Neural cell (in vitro differentiated cells): Measurements from ENCODE around the gene APOBEC3G.

ENCODE experiments used
- EZH2 ChIP-seq: fragments of 200-600, 300-800 bp; shearing (Covaris generic), sonication (generic); IDR thresholded peaks from 2 replicates; pipeline ENCODE4 v1.6.1; 2014; ENCODE audit warnings: antibody characterized with exemption, low read length, borderline replicate concordance, mild to moderate bottlenecking; ENCODE audit not compliant: insufficient read depth, poor library complexity, severe bottlenecking
- POLR2AphosphoS5 ChIP-seq: IDR thresholded peaks from 2 replicates; pipeline ENCODE4 v1.6.1; 2012
- RAD21 ChIP-seq: fragments of 450-650 bp; conservative IDR thresholded peaks from 2 replicates; pipeline ENCODE4 v1.6.1; 2014; ENCODE audit warnings: antibody characterized with exemption, mild to moderate bottlenecking, moderate library complexity

DNA sequence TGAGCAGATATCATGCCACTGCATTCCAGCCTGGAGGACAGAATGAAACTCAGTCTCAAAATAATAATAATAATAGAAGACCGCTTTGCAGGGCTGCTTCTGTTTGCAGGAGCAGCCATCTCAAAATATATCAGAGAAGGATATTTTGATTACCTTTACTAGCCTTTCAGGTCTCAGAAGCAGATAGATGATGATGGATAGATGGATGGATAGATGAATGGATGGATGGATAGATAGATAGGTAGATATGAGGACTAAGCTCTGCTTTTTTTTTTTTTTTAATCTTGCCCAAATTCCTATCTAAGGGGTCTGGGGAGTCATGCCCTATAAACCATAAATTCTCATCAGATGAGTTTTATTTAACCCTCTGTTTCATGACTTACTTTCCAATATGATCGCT is 38.5 kb downstream of the APOBEC3G start:
- TF ChIP-seq EZH2 (no peak), POLR2AphosphoS5 (no peak), RAD21 (no peak)
